Lung (tissue), 12 donors: ENCODE data around the gene CLECL1. TPM values are rescaled to one million over a fixed set of nuclear protein-coding genes. Genes with fewer than 3 reads are reported as not detected.

Source experiments
- ATAC-seq: fragments of 200-7000 bp; cut with Tn5 transposase; one replicate; pipeline ENCODE4 v1.9.1; 2020; ENCODE audit warnings: moderate number of reproducible peaks; ENCODE audit not compliant: insufficient read depth, low FRiP score
- DNase-seq, 3 donors: peaks; one replicate each; pipeline ENCODE4 v3.0.0-alpha.2; 2013 to 2017
- H3K27ac ChIP-seq, 2 donors: one replicate each; pipeline ENCODE4 v1.5.1; 2013; ENCODE audit warnings: mild to moderate bottlenecking in 2 of 2, moderate library complexity in 2 of 2, control low read depth in 1 of 2, inconsistent platforms in 1 of 2, low read depth in 1 of 2, low read length in 1 of 2
- H3K27me3 ChIP-seq, 3 donors: one replicate each; pipeline ENCODE4 v1.5.1; 2013; ENCODE audit warnings: low read length in 2 of 3; ENCODE audit not compliant: control insufficient read depth in 3 of 3, insufficient read depth in 3 of 3
- H3K36me3 ChIP-seq, 4 donors: one replicate each; pipeline ENCODE4 v1.5.1; 2013; ENCODE audit warnings: low read length in 4 of 4, mild to moderate bottlenecking in 1 of 4, moderate library complexity in 1 of 4; ENCODE audit not compliant: control insufficient read depth in 4 of 4, insufficient read depth in 4 of 4
- H3K4me1 ChIP-seq, 5 donors: one replicate each; pipeline ENCODE4 v1.5.1; 2013; ENCODE audit warnings: low read length in 5 of 5, mild to moderate bottlenecking in 2 of 5, moderate library complexity in 1 of 5; ENCODE audit not compliant: control insufficient read depth in 5 of 5, insufficient read depth in 5 of 5
- H3K4me3 ChIP-seq: one replicate; pipeline ENCODE4 v1.5.1; 2013; ENCODE audit warnings: mild to moderate bottlenecking, control low read depth, moderate library complexity
- H3K9ac ChIP-seq, 2 donors: one replicate each; pipeline ENCODE4 v1.5.1; 2013; ENCODE audit warnings: low read length in 2 of 2, control low read depth in 1 of 2; ENCODE audit not compliant: insufficient read depth in 1 of 2
- H3K9me3 ChIP-seq, 4 donors: one replicate each; pipeline ENCODE4 v1.5.1; 2013; ENCODE audit warnings: low read length in 3 of 4, mild to moderate bottlenecking in 1 of 4, moderate library complexity in 1 of 4; ENCODE audit not compliant: control insufficient read depth in 4 of 4, insufficient read depth in 3 of 4
- WGBS, 2 donors: extraction: QIAGEN DNeasy Blood & Tissue Kit; methylation state at CpG; one replicate each; pipeline ENCODE4 v1.1.7; 2013; 5-methylcytosine and 5-hydroxymethylcytosine counted together
- polyA plus RNA-seq, 2 donors: library from polyadenylated mRNA; stranded (reverse); fragments of 200-250 nt; gene quantifications; one replicate each; pipeline ENCODE4 v1.2.1, GENCODE V29; 2013
- total RNA-seq, 2 donors: library from RNA; depleted of rRNA in 1 of 2; stranded (reverse); fragments of >200 nt in 1 of 2; gene quantifications; one replicate each; pipeline ENCODE4 v1.2.1, GENCODE V29; 2014 to 2021
- TF ChIP-seq, protein P1 (sequence below): IDR thresholded peaks from 2 replicates; pipeline ENCODE4 v1.5.1; 2012; ENCODE audit warnings: mild to moderate bottlenecking; ENCODE audit errors: control extremely low read depth, extremely low read depth
- donor health status: control.
- donor health status: control.
- donor health status: Bipolar disorder and iron deficiency.
- donor health status: healthy.
- donor health status: DM: yes; HTN: yes; CAD: no.

Gene CLECL1
- total and polyA plus RNA-seq, 4 donors, result 0.72 to 2.1 (median 1.3) TPM

- 61 to 75% methylated on average over 3 of the region's 3 CpGs for WGBS, 2 donors
- peaks cover 0 to 7% (median 0%) of the 10 kb centered on the region in 5 donors for H3K4me1 ChIP-seq
- H3K27me3 ChIP-seq, result peaks cover 0 to 5% (median 4%) of the 10 kb centered on the region in 3 donors
- DNase-seq, result no peak
- no peak overlapping the region for H3K27ac ChIP-seq
- ATAC-seq, result no peak
- H3K36me3 ChIP-seq, result no peaks in the 10 kb centered on the region
- TF ChIP-seq, protein P1, sequence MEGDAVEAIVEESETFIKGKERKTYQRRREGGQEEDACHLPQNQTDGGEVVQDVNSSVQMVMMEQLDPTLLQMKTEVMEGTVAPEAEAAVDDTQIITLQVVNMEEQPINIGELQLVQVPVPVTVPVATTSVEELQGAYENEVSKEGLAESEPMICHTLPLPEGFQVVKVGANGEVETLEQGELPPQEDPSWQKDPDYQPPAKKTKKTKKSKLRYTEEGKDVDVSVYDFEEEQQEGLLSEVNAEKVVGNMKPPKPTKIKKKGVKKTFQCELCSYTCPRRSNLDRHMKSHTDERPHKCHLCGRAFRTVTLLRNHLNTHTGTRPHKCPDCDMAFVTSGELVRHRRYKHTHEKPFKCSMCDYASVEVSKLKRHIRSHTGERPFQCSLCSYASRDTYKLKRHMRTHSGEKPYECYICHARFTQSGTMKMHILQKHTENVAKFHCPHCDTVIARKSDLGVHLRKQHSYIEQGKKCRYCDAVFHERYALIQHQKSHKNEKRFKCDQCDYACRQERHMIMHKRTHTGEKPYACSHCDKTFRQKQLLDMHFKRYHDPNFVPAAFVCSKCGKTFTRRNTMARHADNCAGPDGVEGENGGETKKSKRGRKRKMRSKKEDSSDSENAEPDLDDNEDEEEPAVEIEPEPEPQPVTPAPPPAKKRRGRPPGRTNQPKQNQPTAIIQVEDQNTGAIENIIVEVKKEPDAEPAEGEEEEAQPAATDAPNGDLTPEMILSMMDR, result no peak
- H3K9ac ChIP-seq, result no peak overlapping the region
- no peak overlapping the region for H3K4me3 ChIP-seq
- H3K9me3 ChIP-seq, result no peaks in the 10 kb centered on the region
These were observed 20.6 kb upstream of the CLECL1 start for GRCh38 chr12:9753498-9753897.

DNA sequence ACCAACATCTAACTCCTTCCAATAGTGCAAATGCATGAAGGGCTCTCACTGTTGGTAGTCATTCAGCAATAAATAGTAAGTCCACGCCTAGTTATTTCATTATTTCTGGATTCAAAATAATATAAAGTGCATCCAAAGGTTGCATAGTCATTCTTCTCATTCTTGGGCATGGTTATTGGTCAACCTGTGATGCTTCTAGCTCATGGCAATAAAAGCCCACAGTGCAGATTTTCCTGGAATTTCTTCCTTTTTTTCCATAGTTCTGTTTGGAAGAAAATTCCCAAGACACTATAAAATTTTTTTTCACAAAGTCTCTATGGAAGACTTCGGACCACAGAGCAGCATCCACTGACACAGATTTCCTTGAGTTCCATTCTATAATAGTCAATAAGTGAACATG is 20.2 kb upstream of the CLECL1 start:
- DNase-seq (no peak), ATAC-seq (no peak)

GRCh38 chr12:9752145-9752933 is 19.4 kb upstream of the CLECL1 start:
- TF ChIP-seq, protein P1, result no peak
- H3K4me3 ChIP-seq, result no peak overlapping the region
- no peaks in the 10 kb centered on the region for H3K9me3 ChIP-seq
- 75 to 90% methylated on average over 2 of the region's 2 CpGs for WGBS, 2 donors
- H3K36me3 ChIP-seq, result no peaks in the 10 kb centered on the region
- no peak overlapping the region for H3K9ac ChIP-seq
- ATAC-seq, result no peak
- H3K4me1 ChIP-seq, result peaks cover 0 to 7% (median 0%) of the 10 kb centered on the region in 5 donors
- DNase-seq, result no peak
- H3K27ac ChIP-seq, result no peak overlapping the region
- peaks cover 0 to 5% (median 4%) of the 10 kb centered on the region in 3 donors for H3K27me3 ChIP-seq

More for the DNA sequence above, 20.2 kb upstream of the CLECL1 start:
- H3K9ac ChIP-seq, result no peak overlapping the region
- 81 to 88% methylated on average over 2 of the region's 2 CpGs for WGBS, 2 donors
- no peaks in the 10 kb centered on the region for H3K9me3 ChIP-seq
- peaks cover 0 to 7% (median 0%) of the 10 kb centered on the region in 5 donors for H3K4me1 ChIP-seq
- H3K27ac ChIP-seq, result no peak overlapping the region
- H3K27me3 ChIP-seq, result peaks cover 0 to 5% (median 4%) of the 10 kb centered on the region in 3 donors
- H3K36me3 ChIP-seq, result no peaks in the 10 kb centered on the region
- TF ChIP-seq, protein P1, result no peak
- no peak overlapping the region for H3K4me3 ChIP-seq
